Large intestine (tissue), 3 donors: ENCODE measurements around the gene OTUD5. TPM values are rescaled to one million over a fixed set of nuclear protein-coding genes. Genes with fewer than 3 reads are reported as not detected.
A peak's percentile ranks its signal among the peaks of the same experiment; 100 is the strongest.

Experiments
- DNase-seq, 2 donors: peaks; one replicate each; pipeline versions ENCODE4 v3.0.0 to v3.0.0-alpha.2; 2013
- H3K27ac ChIP-seq: one replicate; pipeline ENCODE4 v1.5.1; 2013; ENCODE audit warnings: low read length
- H3K27me3 ChIP-seq: 2 replicates; pipeline ENCODE4 v1.6.1; 2013; ENCODE audit warnings: low read length; ENCODE audit not compliant: control insufficient read depth, insufficient read depth
- H3K36me3 ChIP-seq: 2 replicates; pipeline ENCODE4 v1.6.1; 2013; ENCODE audit warnings: low read length; ENCODE audit not compliant: control insufficient read depth, insufficient read depth
- H3K4me1 ChIP-seq: one replicate; pipeline ENCODE4 v1.6.1; 2013; ENCODE audit warnings: low read length; ENCODE audit not compliant: control insufficient read depth, insufficient read depth
- H3K4me3 ChIP-seq: one replicate; pipeline ENCODE4 v1.5.1; 2013; ENCODE audit warnings: low read length
- H3K9me3 ChIP-seq: one replicate; pipeline ENCODE4 v1.6.1; 2013; ENCODE audit warnings: mild to moderate bottlenecking, low read depth, low read length, moderate library complexity; ENCODE audit not compliant: control insufficient read depth
- WGBS: methylation state at CpG from one replicate; pipeline ENCODE4 v1.1.5; 2013; ENCODE audit warnings: low lambda C conversion rate; ENCODE audit not compliant: insufficient coverage; 5-methylcytosine and 5-hydroxymethylcytosine counted together
- polyA plus RNA-seq: library from polyadenylated mRNA; unstranded; fragments of 120-200 nt; gene quantifications from one replicate; pipeline ENCODE4 v1.2.1, GENCODE V29; 2013

OTUD5 gene
- polyA plus RNA-seq, 1 donor, result 46.9 TPM

GRCh38 chrX:48923771-48924170 lies 33.6 kb downstream of the OTUD5 start:
- H3K36me3 ChIP-seq, result peaks cover 32% of the 10 kb centered on the region
- no peak overlapping the region for H3K4me3 ChIP-seq
- DNase-seq, result no peak
- no CpG with 5 or more reads among the region's 13 CpGs for WGBS
- H3K27ac ChIP-seq, result no peak overlapping the region
- H3K9me3 ChIP-seq, result no peaks in the 10 kb centered on the region
- H3K27me3 ChIP-seq, result no peaks in the 10 kb centered on the region
- H3K4me1 ChIP-seq, result peaks cover 7% of the 10 kb centered on the region

GRCh38 chrX:48920718-48921104 lies 36.7 kb downstream of the OTUD5 start:
- Histone ChIP-seq H3K27me3 (no peaks in the 10 kb centered on the region), H3K4me1 (peaks cover 15% of the 10 kb centered on the region), H3K9me3 (no peaks in the 10 kb centered on the region), H3K4me3 (no peak overlapping the region), H3K27ac (no peak overlapping the region), H3K36me3 (peaks cover 28% of the 10 kb centered on the region)
- no CpG with 5 or more reads among the region's 4 CpGs for WGBS
- DNase-seq, result no peak

GRCh38 chrX:48919947-48920717 lies 37.3 kb downstream of the OTUD5 start:
- no peak for DNase-seq
- Histone ChIP-seq H3K36me3 (peaks cover 25% of the 10 kb centered on the region), H3K27me3 (no peaks in the 10 kb centered on the region), H3K27ac (peak overlapping the region; percentile 68), H3K4me3 (no peak overlapping the region), H3K9me3 (no peaks in the 10 kb centered on the region), H3K4me1 (peaks cover 15% of the 10 kb centered on the region)
- no CpG with 5 or more reads among the region's 8 CpGs for WGBS

GRCh38 chrX:48919360-48919841 lies 38.0 kb downstream of the OTUD5 start:
- H3K4me1 ChIP-seq, result peaks cover 15% of the 10 kb centered on the region
- no CpG with 5 or more reads among the region's 15 CpGs for WGBS
- peaks cover 27% of the 10 kb centered on the region for H3K36me3 ChIP-seq
- peak overlapping the region; percentile 75 for H3K4me3 ChIP-seq
- peak overlapping the region; percentile 68 for H3K27ac ChIP-seq
- no peaks in the 10 kb centered on the region for H3K9me3 ChIP-seq
- no peaks in the 10 kb centered on the region for H3K27me3 ChIP-seq
- DNase-seq, result no peak

GRCh38 chrX:48918643-48919340 lies 38.6 kb downstream of the OTUD5 start, which contains the start of gene PIM2:
PIM2 (minus strand) TSS chrX:48919024; CDS start chrX:48918834, 190 bp downstream.
- H3K4me1 ChIP-seq, result peaks cover 15% of the 10 kb centered on the region
- no peaks in the 10 kb centered on the region for H3K9me3 ChIP-seq
- H3K27ac ChIP-seq, result peak within 1 kb of the TSS; percentile 75
- H3K36me3 ChIP-seq, result peaks cover 28% of the 10 kb centered on the region
- H3K4me3 ChIP-seq, result peak within 1 kb of the TSS; percentile 75
- WGBS, result no CpG with 5 or more reads among the region's 55 CpGs
- DNase-seq, result peak; percentile 92 to 94
- no peaks in the 10 kb centered on the region for H3K27me3 ChIP-seq

- peaks cover 15% of the 10 kb centered on the region for H3K4me1 ChIP-seq
- H3K27me3 ChIP-seq, result no peaks in the 10 kb centered on the region
- DNase-seq, result no peak
- no CpG with 5 or more reads among the region's 23 CpGs for WGBS
- peak overlapping the region; percentile 75 for H3K4me3 ChIP-seq
- H3K36me3 ChIP-seq, result peaks cover 27% of the 10 kb centered on the region
- no peaks in the 10 kb centered on the region for H3K9me3 ChIP-seq
- peak overlapping the region; percentile 75 for H3K27ac ChIP-seq
These were observed 39.1 kb downstream of the OTUD5 start for GRCh38 chrX:48918301-48918642.

- no peaks in the 10 kb centered on the region for H3K27me3 ChIP-seq
- no CpG with 5 or more reads among the region's 27 CpGs for WGBS
- peak overlapping the region; percentile 29 for H3K27ac ChIP-seq
- peak; percentile 86 to 89 for DNase-seq
- H3K9me3 ChIP-seq, result no peaks in the 10 kb centered on the region
- H3K4me3 ChIP-seq, result peak overlapping the region; percentile 75
- peaks cover 20% of the 10 kb centered on the region for H3K4me1 ChIP-seq
- peaks cover 21% of the 10 kb centered on the region for H3K36me3 ChIP-seq
These were observed 40.0 kb downstream of the OTUD5 start for GRCh38 chrX:48917139-48918001.

- WGBS, result no CpG with 5 or more reads among the region's 13 CpGs
- DNase-seq, result no peak
- Histone ChIP-seq H3K4me1 (peaks cover 23% of the 10 kb centered on the region), H3K9me3 (no peaks in the 10 kb centered on the region), H3K4me3 (no peak overlapping the region), H3K36me3 (peaks cover 17% of the 10 kb centered on the region), H3K27me3 (no peaks in the 10 kb centered on the region), H3K27ac (no peak overlapping the region)
These were observed 42.6 kb downstream of the OTUD5 start for GRCh38 chrX:48914593-48915493.

- Histone ChIP-seq H3K9me3 (no peaks in the 10 kb centered on the region), H3K27ac (no peak overlapping the region), H3K27me3 (no peaks in the 10 kb centered on the region), H3K36me3 (peaks cover 21% of the 10 kb centered on the region), H3K4me1 (peaks cover 18% of the 10 kb centered on the region), H3K4me3 (no peak overlapping the region)
- no CpG with 5 or more reads among the region's 5 CpGs for WGBS
- DNase-seq, result no peak
These were observed 43.6 kb downstream of the OTUD5 start for GRCh38 chrX:48913605-48914366.
